Inflammatory macrophage treated with lipopolysaccharide for 4 hours (primary cell): ENCODE data around the gene PPP1R12C.
"Not testable (repeated sequence)": the region's sequence is repeated elsewhere in the genome, so short reads cannot be mapped to it uniquely, and the experiment has no call there.

Experiments
- DNase-seq: peaks from one replicate; pipeline ENCODE4 v3.0.0-alpha.2; 2020

The PPP1R12C gene

DNA sequence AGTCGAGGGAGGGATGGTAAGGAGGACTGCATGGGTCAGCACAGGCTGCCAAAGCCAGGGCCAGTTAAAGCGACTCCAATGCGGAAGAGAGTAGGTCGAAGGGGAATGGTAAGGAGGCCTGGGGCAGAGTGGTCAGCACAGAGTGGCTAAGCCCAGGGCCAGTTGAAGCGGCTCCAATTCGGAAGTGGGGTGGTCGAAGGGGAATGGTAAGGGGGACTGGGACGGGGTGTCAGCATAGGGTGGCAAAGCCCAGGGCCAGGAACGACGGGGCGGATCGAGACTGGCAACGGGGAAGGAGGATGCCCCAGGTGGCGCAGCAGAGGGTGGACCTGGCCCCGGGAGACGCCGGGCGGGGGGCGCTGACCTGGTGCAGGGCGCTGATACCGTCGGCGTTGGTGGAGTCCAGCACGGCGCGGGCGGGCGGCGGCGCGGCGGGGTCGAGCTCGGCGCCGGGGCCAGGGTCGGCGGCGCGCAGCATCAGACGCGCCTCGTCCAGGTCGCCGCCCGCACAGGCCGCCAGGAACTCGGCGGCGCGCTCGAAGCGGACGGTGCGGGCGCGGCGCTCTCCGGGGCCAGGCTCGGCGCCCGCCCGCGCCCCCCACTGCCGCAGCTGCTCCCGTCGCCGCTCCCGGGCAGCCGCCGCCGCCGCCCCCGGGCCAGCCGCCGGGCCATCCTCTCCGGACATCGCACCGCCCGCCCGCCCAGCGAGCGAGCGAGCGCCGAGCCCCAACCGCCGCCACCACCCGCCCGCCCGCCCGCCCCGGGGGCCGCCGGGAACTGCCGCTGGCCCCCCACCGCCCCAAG is at the start of gene PPP1R12C:
Gene PPP1R12C (minus strand): TSS at position 779 of the 804 bp plus-strand sequence. CDS start 94 bp downstream, at position 685.
- peak; percentile 17 for DNase-seq

DNA sequence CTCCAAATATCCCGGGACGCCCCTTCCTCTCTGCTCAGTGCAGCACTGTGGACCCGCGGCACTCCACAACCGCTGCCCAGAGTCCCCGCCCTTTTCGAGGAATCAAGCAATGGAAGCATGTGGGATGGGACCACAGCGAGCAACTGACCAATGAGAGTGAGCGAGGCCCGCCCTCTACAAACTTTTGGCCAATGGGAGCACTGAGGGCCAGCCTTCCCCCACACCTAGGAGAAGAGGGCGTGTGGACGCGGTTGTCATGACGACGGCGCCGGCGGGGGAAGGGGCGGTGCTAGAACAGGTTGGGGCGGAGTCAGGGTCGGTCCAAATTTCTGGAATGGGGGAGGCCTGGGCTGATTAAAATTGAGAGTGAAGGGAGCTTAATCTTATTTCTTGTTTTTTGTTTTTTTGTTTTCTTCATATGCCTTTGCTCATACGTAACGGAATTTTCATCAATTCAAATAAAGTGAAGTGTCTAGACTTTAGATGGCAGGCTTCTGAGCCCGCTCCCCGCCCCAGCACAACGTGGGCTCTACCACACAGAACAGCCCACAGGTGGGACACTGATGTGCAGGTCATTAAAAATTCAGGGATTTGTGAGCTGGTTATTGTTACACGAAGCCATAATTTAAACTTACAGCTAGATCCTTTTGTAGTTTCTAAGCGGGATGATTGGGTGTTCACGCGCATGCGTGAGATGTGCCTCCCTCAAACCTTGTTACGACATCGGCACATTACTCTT is 49.3 kb upstream of the PPP1R12C start, which contains the start of gene DNAAF3:
Gene DNAAF3 (minus strand): TSS at position 84 of the 739 bp plus-strand sequence. CDS start 200 bp downstream, outside the sequence.
- DNase-seq: peak; percentile 92

DNA sequence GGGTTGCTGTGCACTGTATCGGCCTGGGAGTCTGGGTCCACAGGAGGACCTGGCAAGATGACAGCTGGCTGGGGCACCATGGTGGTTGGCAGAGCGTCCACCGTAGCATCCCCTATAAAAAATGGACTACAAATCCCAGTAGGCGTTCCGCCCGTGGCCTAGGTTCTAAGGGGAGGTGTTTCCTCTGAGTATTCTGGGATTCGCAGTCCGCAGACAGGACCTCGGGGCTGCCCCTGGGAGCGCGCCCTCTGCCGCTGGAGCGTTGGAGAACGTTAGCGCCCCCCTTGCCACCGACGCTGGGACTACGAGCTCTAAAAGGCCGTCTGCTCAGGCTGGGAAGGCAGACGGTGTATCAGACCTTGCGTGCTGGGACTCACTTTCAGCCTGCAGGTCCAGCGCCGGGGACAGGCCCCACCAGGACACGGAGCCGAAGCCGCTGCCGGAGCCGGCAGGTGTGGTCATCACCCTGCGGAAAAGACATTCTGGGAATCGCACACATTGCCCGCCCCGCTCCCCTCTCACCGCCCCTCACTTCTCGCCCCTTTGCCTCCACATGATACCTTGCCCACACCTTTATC is 48.6 kb upstream of the PPP1R12C start:
- DNase-seq: peak; percentile 46

DNA sequence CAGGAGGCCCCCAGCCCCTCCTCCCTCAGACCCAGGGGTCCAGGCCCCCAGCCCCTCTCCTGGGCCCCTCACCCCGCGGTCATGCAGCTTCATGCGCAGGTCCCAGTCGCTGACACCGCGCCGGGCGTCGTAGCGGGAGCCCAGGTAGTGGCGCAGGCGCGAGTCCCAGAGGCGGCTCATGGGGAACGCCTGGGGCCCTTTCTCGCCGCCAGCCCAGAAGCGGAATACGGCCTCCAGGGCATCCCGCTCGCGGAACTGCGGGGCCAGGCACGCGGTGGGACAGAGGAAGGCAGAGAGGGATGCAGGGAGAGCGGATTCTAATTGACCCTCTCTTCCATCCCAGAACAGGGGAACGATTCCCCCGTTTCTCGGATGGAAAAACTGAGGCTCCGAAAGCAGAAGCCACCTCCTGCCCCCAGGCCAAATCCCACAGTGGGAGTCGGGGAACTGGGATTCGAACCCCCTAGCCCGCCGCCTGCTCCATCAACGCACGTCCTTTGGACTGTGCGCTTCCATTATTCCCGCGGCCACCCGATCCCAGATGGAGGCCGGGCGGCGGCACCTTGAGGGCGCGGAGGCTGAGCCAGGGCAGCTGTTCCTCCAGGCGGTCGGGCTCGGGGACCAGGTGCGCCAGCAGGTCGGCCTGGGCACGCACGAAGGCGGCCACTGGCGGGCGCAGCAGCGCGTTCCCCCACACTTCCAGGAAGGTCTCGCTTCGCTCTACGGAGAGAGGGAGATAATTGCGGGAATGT is 44.3 kb upstream of the PPP1R12C start:
- no peak for DNase-seq

DNA sequence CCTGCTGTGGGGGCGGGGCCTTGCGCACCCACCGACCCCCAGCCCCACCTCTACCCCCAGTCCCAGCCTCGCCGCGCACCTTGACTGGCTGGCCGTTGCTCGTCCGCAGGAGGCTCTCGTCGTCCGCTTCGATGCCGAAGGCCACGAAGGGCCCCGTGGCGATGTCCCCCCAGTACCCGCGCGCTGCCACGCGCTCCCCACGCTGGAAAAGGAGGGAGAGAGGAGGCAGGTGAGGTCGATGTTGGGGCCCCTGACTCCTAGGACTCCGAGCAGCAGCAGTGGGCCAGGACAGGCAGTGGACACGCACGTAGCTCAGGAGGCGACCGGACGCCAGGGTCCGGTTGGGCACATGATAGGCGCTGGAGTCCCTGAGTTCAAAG is 43.5 kb upstream of the PPP1R12C start:
- no peak for DNase-seq

DNA sequence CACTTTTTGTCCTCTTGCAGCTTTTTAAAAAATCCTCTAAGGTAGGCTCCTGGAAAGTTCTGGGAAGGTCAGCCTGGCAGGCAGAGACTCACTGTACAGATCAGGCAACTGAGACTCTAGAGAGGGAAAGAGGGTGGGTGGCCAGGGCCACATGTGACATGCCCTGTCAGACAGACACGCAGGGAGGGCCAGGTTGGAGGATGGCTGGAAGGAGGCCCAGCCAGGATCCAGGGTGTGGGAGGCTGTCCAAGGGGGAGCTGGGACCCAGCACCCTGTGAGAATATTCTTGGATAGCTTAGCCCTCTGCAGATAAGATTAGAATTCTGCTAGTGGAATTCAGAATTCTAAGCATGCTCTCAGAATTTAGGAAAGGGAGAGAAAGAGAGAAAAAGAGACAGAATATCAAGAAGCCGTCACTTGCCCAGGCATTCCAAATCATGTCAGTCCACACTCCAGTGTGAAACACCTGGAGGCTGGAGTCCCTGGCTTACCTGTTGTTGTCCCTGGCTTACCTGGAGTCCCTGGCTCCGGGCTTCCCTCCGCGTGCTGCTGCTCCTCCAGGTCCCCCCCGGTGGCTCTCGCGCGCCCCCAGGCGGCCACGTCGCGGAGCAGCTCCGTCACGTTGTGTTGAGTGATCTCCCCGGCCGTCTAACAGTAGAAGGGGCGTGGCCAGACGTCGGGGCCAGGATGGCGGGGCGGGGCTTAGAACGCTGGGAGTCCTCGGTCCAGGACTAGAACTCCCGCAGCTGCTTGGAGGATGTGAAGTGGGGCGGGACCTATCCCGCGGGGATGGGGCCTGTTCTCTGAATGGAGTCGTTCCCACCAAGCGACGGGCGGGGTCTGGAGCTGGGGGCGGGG is 42.9 kb upstream of the PPP1R12C start:
- peak; percentile 90 for DNase-seq

DNA sequence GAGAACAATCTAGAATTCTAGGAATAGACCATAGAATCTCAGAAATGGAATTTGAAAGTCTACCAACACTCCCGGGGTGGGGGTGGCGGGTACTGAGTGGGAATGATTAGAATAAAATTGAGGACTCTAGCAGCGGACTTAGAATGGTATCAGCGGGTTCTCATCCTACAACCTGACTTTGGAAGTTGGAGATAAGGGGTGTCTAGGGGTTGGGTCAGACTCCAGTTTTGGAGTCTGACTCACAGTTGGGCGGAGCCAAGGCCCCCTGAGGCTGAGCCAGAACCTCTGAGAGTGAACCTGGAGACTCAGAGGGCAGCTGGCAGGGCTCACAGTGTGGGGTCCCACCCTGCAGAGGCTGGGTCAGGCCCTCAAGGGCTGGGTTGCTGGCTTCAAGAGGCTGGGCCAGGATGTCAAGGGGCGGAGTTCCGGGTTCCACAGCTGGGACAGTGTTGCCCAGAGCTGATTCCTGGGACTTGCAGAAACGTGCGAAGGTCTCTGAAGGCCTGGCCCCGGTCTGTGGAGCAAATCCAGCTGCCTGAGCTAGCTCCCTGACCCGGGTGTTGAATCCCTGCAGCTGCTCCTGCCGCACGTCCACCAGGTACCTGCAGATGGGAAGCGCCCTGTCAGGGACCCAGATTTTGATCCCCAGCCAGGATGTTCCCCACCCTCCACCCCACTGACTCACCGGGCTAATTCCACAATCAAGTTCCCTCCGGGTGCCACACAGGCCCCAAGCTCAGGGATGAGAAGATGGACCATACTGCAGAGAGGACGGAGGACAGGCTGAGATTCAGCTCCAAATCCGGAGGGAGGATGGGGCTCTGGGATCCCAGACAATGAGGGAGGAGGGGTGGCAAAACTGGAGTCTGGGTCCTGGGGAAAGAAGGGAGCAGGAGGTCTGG is 41.7 kb upstream of the PPP1R12C start:
- no peak for DNase-seq

DNA sequence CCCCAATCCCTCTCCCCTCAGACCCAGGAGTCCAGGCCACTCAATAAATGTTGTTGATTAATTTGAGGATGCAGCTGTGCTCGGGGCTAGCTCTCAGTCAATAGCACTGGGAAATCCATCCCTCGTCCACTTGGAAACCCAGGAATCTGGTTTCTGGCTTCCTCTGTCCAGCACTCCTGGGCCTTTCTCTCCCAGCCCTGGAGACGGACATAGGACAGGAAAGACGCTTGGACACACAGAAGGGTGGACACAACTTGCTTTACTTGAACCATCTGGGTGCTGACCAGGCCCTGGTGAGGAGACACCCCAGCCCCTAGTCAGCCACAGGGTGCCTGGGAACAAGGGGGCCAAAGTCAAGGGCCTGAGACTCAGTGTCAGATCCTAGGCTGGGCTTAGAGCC is 41.0 kb upstream of the PPP1R12C start:
- no peak for DNase-seq

DNA sequence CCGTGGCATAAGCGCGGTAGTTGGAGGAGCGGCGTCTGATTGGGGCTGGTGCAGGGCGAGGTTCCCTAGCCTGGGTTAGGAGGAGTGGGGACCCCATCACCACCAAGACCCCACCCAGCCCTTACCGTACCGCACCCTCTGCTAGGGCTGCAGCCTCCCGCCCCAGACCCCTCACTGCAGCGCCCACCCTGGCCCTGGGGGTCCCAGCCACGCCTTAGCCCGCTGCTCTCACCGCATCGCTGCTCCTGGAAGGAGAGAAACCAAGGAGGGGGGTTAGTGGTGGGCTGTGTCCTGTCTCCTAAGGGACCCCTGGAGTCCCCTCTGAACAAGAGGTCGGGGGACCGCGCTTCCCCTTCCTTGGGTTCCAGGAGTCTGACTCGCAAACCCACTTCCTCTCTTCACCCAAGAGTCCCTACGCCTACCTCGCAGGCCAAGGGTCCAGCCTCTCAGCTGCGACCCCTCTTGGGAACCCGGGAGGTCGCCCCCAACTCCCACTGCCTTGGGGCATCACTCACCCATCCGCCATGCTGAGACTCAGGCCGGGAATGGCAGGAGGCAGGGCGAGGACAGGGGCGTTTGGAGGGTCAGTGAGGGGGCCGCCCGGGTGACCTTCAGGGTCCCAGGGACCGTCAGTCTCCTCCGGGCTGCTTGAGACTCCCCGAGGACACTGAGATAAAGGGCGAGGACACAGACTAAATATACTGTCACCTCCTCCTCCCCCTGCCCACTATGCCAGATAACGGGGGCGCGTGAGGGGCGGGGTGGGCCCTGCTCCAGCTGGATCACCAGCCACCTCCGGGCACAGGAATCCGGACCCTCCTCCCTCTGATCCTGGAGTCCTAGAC is 39.8 kb upstream of the PPP1R12C start, which contains the start of gene TNNI3:
Gene TNNI3 (minus strand): TSS at position 669 of the 845 bp plus-strand sequence. CDS start 143 bp downstream, at position 526.
- no peak for DNase-seq

DNA sequence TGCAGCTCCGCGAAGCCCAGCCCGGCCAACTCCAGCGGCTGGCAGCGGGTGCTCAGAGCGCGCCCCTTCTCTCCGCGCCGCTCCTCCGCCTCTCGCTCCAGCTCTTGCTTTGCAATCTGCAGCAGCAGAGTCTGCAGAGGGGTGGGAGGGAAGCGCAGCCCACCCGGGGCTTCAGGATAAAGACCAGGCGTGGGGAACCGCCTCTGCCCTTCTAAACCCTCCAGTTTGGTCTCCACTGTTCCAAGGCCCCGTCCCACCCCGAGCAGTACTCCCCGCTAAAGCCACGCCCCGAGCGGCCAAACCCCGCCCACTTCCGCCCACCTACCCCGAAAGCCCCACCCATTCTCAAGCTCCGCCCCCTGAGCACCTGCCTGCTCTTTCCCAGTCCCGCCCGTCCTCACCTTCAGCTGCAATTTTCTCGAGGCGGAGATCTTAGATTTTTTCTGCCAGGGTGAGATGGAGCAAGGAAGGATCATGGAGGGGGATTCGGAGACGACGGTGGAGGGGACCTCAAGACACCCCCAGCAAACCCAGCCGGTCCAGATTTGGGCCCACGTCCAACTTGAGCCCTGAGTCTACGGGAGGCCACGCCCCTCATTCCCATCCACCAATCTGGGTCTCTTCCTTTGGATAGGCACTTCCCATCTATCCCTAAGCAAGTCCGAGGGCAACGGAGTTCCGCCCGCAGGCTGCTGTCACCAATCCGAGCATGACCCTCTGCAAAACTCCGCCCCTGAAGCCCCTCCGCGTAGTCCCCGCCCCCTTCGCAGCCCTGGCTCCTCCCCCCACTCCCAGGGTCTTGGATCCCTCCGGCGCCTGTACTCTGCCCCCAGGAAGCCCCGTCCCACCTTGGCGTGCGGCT is 39.0 kb upstream of the PPP1R12C start:
- DNase-seq: peak; percentile 39

DNA sequence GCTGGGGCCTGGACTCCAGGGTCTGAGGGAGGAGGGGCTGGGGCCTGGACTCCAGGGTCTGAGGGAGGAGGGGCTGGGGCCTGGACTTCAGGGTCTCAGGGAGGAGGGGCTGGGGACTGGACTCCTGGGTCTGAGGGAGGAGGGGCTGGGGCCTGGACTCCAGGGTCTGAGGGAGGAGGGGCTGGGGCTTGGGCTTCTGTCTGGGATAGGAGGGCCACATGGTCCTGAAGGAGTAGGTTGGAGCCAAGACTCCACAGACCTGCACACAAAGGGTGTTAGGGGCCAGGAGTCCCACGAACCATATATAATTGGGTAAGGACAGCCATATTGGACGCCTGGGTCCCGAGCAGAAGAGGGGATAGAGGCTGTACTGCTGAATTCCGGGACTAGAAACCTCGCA is 38.3 kb upstream of the PPP1R12C start:
- DNase-seq: not testable (repeated sequence)

DNA sequence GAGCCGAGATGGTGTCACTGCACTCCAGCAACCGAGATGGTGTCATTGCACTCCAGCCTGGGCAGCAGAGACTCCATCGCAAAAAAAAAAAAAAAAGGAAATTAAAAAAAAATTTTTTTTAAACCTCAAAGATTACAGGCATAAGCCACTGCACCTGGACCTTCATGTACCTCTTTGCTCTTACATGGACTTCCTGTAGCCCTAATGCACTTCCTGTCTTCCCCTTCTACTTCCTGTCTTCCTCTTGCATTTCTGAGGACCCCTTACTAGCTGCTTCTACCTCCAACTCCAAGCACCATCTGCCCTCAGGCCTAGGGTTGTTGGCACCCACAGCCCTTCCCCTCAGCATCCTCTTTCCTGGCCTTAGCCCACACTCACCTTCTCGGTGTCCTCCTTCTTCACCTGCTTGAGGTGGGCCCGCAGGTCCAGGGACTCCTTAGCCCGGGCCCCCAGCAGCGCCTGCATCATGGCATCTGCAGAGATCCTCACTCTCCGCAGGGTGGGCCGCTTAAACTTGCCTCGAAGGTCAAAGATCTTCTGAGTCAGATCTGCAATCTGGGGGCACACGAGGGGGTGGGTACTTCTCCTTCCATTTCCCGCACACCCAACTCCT is 36.3 kb upstream of the PPP1R12C start:
- no peak for DNase-seq

DNA sequence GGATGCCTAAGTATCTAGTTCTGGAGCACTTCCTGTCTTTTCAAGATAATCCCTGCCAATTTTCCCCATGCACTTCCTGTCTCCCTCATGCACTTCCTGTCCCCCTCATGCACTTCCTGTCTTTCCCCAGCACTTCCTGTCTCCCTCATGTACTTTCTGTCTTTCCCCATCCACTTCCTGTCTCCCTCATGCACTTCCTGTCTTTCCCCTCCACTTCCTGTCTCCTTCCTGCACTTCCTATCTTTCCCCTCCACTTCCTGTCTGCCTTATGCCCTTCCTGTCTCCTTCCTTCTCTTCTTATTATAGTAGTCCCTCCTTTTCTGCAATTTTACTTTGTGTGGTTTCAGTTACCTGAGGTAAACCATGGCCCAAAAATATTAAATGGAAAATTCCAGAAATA is 34.6 kb upstream of the PPP1R12C start:
- DNase-seq: no peak

DNA sequence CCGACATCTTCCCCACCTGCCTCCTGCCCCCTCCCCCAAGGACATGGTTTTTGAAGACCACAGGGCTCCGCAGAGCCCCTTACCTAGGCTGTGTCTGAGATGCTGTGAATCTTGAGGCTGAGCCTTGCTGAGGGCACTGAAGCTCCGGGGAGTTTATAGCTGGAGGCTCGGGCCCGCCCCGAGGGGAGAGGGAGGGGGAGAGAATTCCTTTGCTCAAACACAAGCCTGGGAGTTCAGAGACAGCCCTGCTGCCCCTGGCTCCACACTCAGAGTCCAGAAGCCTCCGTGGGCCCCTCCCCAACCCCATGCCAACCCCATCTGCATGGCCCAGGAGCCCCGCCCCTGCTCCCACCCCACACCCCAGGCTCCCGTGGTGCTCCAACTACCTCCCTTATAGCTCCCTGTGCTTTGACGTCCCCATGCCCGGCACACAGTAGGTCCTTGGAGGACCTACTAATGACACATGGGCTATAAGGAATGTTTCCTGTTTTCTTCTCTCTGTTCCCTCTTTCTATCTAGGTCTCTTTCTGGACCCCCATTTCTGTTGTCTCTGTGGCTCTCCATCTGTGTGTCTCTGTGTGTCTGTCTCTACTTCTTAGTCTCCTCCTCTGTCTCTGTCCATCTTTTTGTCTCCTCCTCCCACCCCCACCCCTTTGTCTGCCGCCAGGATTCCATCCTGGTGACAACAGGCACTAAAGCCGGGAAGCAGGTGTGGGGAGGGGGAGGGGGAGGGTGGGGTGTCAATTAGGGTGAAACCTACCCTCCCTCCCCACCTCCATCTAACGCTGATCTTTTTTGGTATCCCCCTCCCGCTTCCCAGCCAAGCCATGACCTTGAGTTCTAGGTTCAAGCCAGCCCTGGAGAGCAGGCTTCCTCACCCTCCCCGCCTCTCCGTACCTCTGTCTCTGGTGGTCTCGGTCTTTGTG is 31.9 kb upstream of the PPP1R12C start, which contains the start of gene TNNT1:
Gene TNNT1 (minus strand): TSS at position 129 of the 926 bp plus-strand sequence. CDS start 2,049 bp downstream, outside the sequence.
- DNase-seq: no peak

DNA sequence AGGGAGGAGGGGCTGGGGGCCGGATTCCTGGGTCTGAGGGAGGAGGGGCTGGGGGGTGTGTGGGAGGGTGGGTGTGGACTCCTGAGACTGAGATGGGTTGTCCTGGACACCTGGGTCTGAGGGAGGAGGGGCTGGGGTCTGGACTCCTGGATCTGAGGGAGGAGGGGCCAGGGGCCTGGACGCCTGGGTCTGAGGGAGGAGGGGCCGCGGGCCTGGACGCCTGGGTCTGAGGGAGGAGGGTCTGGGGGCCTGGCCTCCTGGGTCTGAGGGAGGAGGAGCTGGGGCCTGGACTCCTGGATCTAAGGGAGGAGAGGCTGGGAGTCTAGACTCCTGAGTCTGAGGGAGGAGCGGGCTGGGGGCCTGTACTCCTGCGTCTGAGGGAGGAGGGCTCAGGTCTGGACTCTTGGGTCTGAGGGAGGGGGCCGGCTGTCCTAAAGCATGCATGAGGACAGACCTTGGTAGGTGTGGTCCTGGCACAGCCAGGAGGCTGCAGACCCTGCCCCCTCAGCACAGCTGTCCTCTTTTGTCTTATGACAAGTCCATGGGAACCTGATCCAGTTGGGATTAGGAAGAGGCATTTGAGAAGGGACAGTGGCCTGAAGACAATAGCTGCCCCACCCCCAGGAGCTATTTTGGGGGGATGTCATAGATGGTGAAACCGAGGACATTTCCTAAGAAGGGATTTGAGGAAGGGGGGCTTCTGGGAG is 30.3 kb upstream of the PPP1R12C start:
- DNase-seq: no peak

DNA sequence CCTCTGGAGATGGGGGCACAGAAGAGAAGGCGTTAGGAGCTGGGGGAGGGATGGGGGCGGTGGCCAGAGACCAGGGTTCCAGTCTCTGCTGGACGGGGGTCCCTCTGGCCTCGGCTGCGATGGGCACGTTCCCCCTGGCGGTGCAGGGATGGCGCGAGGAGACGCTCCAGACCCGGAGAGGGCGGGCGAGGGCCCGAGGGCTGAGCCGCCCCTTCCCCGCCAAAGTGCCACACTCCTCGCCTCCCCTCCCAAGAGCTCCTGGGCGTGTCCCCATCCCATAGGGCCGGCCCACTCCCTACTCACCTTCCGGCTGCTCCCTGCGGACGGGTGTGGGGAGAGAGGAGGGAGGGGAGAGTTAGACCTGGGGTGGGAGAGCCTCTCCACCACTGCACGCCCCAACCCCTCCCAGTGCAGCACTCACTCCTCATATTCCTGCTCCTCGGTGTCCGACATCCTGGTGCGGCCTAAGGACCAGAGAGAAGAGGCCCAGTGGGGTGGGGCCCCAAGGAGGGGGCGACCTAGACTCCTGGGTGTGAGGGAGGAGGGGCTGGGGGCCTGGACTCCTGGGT is 29.4 kb upstream of the PPP1R12C start:
- no peak for DNase-seq
